ENCODE measurements around the gene PRM3.

The PRM3 gene

GRCh38 chr16:11258553-11259492, 14.6 kb downstream of the PRM3 start:
- DNase-seq: no peak
- ATAC-seq: peak; percentile 2

- peak; percentile 73 for DNase-seq
These were observed 16.1 kb downstream of the PRM3 start for GRCh38 chr16:11257131-11257938.

GRCh38 chr16:11256661-11257130, 16.7 kb downstream of the PRM3 start:
- ATAC-seq (no peak), DNase-seq (peak; percentile 69)

More at GRCh38 chr16:11257131-11257938, 16.1 kb downstream of the PRM3 start:
- ATAC-seq: peak; percentile 9

- DNase-seq (peak; percentile 93), ATAC-seq (peak; percentile 58)
These were observed 17.4 kb downstream of the PRM3 start, which contains the start of gene SOCS1 for GRCh38 chr16:11255737-11256660. TSS of gene SOCS1 (minus strand) at chr16:11256204. CDS start at chr16:11255478, 726 bp downstream.

GRCh38 chr16:11254913-11255736, 18.3 kb downstream of the PRM3 start:
- DNase-seq: peak; percentile 54
- ATAC-seq: peak; percentile 0

GRCh38 chr16:11253995-11254912, 19.2 kb downstream of the PRM3 start:
- no peak for ATAC-seq
- DNase-seq: no peak

GRCh38 chr16:11253009-11253994, 20.1 kb downstream of the PRM3 start:
- ATAC-seq: peak; percentile 12
- DNase-seq: peak; percentile 69

- DNase-seq (no peak), ATAC-seq (no peak)
These were observed 20.9 kb downstream of the PRM3 start for GRCh38 chr16:11252482-11252931.

- DNase-seq: peak; percentile 84
- ATAC-seq: peak; percentile 26
These were observed 21.6 kb downstream of the PRM3 start for GRCh38 chr16:11251525-11252481.

GRCh38 chr16:11250786-11251524, 22.5 kb downstream of the PRM3 start:
- no peak for ATAC-seq
- DNase-seq: no peak

- DNase-seq: no peak
- no peak for ATAC-seq
These were observed 23.2 kb downstream of the PRM3 start for GRCh38 chr16:11250091-11250785.

- no peak for ATAC-seq
- no peak for DNase-seq
These were observed 24.0 kb downstream of the PRM3 start for GRCh38 chr16:11249233-11250061.

- no peak for DNase-seq
- ATAC-seq: no peak
These were observed 25.3 kb downstream of the PRM3 start for GRCh38 chr16:11248133-11248532.

- peak; percentile 44 for ATAC-seq
These were observed 27.4 kb downstream of the PRM3 start for GRCh38 chr16:11245988-11246387.

More at GRCh38 chr16:11245988-11246387, 27.4 kb downstream of the PRM3 start:
- no peak for DNase-seq
